Inferior parietal cortex (tissue), 1 donor: ENCODE results near the gene RFX2.
A peak's percentile ranks its signal among the peaks of the same experiment; 100 is the strongest.

Experiments used
- DNase-seq: peaks from one replicate; pipeline ENCODE4 v3.0.0-alpha.2; 2016; ENCODE audit errors: extremely low spot score

The RFX2 gene

DNA sequence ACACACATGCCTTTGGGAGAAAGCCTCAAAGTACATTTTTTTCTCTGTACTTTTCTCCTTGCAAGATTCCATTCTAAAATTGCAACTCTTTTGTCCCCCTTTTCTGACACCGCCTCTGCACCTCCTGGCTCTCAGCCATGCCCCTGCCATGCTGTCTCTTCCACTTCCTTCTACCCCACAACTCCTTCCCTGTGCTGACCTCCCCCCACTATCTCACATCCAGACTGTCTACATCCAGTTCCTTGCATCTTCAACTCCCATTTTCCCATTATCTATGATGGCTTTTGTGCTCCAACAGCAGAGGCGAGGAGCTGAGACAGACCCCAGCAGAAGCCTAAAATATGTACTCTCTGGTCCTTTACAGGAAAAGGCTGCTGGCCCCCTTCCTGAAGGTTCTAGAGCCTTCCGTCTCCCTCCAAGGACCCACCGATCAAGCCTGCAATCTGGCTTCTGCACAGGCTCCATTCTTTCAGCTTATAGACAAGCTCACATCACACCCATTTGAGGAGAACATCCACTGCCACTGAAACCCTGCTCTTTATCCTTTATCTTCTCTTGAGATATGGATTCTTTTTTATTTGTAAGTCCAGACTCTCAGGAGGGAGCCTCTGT lies 50.2 kb downstream of the RFX2 start:
- no peak for DNase-seq

DNA sequence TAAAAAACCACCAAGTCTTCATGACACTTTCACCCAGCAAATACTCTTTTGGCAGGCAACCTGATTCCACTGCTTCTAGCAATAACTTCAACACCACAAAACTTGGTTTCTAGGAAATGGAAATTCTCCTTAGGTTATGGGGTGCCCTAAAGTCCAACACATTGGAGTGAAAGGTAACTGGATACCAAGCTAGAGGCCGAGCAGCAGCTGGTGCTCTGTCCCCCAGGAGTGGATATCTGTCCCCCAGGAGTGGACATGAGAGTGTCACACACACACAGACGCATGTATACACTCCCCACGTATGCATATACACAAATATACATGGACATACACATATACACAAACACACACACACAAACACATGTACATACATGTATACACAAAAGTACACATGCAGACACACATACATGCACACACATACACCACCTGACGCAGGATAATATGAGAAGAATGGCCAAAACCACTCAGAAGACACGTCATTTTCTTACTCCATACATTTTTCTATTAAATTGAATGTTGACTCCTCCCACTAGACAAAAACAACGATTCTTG lies 50.8 kb downstream of the RFX2 start:
- DNase-seq, result no peak

DNA sequence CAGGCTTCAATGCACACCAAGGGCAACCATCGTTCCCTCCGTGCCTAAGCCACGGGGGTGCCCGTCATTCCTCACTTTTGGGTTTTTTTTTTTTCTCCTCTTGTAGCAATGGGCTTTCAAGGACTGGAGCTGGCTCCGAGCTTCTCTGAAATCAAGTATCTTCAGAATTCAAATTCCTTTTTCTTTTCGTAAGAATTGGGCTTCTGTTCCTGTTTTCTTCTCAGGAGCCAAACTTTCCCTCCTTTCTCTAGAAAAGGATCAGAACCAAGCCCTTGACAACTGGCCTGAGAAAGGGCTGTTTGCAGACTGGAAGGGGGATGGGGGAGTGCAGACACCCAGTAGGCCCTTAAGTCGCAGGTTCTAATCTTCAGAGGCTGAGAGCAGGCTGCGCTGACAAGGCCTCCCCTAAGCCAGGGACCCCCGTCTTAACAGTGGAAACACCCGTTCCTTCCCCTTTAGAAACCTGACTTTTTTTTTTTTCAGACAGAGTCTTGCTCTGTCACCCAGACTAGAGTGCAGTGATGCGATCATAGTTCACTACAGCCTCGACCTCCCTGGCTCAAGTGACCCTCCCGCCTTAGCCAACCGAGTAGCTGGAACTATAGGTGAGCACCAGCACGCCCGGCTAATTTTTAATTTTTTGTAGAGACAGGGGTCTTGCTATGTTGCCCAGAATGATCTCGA lies 51.6 kb downstream of the RFX2 start:
- DNase-seq, result no peak

DNA sequence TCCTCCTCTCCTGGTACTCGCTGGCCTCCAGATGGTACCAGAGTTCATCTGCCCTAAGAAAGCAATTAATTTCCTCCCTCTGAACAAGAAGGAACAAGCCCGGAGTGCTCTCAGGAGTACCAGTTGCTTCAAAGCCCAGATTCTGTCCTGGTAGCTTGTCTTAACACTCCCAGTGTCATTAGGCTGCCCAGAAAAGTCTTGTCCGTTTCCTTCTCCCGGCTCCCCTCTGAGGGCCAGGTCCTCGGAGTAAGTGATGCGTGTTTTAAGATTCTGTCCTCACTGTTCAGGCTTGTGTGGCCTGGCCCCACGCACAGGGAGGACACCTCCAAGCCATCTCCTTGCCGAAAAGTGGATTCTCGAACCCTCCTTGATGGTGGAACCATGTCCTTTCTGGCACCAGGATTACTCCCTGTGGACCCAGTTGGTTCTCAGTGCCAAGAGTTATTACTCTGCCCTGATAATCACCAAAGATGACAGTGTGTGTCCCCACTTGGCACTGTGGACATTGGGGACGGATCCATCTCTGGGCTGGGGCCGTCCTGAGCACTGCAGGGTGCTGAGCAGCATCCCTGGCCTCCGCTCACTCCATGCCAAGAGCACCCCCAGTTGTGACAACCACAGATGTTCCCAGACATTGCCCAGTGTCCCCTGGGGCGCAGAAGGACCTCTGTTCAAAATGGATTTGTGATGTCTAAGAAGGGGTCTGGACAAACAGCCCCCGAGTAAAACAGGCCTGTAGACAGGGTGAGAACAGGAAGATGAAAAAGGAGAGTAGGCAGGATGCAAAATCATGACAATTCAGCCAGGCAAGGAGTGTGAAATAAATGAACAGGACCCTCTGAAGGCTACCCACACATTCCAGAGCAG lies 52.4 kb downstream of the RFX2 start:
- DNase-seq, result no peak

GRCh38 chr19:6056801-6057650 lies 53.3 kb downstream of the RFX2 start:
- DNase-seq, result peak; percentile 53

GRCh38 chr19:6056282-6056741 lies 54.0 kb downstream of the RFX2 start:
- no peak for DNase-seq

DNA sequence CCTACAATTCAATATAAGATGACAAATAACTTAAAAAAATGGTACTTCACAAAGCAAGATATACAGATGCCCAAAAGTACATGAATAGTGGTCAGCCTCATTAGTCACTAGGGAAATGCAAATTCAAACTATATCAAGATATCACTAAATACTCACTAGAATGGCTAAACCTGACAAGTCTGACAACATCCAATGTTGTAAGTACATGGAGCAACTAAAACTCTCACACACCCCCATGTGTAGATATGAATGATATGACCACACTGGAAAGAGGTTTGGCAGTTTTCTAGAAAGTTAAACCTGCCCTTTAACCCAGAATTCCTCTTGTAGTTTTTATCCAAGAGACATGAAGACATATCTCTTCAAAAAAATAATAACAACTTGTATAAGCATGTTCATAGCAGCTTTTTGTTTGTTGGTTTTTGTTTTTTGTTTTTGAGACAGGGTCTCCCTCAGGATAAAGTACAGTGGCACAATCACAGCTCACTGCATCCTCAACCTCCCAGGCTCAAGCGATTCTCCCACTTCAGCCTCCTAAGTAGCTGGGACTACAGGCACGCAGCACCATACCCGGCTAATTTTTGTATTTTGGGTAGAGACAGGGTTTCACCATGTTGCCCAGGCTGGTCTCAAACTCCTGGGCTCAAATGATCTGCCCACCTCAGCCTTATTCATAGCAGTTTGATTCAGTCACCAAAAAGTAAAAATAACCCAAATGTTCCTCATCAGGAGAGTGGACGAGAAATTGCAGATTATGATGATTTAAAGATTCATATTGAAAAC lies 55.1 kb downstream of the RFX2 start:
- no peak for DNase-seq

- DNase-seq, result peak; percentile 89
Measured at GRCh38 chr19:6048793-6049405, 61.4 kb downstream of the RFX2 start.

DNA sequence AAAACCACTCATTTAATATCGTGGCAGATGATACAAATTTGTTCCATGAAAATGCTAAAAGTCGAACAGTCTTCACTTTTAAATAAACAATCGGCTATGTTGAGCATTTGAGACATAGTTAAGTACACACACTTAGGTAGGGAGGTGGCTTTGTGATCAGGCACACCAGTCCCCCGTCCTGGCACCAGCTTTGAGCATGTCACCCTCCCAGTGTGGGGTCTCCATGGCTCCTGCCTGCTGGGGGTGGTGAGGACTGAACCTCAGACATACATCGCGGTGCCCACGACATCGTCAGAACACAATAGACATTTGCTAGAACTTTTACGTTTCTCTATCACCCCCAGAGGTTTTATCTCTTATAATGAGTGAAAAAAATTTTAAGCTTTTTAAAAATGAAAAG lies 62.0 kb downstream of the RFX2 start:
- DNase-seq, result no peak

GRCh38 chr19:6047741-6048251 lies 62.5 kb downstream of the RFX2 start:
- DNase-seq, result no peak

DNA sequence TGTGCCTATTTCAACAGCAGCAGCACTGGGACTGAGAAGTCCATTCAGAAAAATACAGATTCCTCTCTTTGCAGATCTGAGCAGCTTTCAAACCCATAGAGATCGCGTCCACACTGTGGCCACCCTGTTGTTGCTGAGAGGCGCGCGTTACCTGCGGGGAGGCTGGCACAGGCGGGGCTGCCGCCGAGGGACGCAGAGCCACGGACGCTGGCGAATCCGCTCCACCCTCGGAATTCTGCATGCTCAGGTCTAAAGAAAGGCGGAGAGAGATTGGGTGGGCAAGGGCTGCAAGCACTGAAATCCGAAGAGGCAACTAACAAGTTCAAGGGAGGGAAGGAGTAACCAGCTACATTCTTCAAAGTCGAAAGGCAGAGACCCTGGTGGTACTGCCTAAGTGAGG lies 63.0 kb downstream of the RFX2 start:
- no peak for DNase-seq

DNA sequence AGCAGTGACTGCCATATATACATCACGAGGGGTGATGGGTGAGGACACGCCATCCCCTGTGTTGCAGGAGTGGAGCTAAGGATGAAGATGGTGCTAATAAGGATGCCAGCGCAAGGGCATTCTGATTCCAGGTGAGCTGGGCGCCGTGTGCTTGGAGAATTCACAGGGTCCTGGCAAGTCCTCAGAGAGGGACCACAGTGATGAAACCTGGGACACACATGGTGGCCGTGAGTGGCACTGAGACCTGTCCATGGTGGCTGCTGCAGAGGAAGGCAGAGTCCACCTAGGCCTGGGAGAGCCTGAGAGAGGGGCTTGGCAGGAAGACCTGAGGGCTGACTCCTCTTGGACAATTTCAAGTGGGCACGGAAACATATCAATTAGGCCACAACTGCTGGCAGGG lies 65.2 kb downstream of the RFX2 start:
- no peak for DNase-seq

- no peak for DNase-seq
Measured at GRCh38 chr19:6044056-6044805, 66.1 kb downstream of the RFX2 start.

GRCh38 chr19:6042776-6043726 lies 67.2 kb downstream of the RFX2 start:
- no peak for DNase-seq

GRCh38 chr19:6041991-6042481 lies 68.3 kb downstream of the RFX2 start:
- no peak for DNase-seq

DNA sequence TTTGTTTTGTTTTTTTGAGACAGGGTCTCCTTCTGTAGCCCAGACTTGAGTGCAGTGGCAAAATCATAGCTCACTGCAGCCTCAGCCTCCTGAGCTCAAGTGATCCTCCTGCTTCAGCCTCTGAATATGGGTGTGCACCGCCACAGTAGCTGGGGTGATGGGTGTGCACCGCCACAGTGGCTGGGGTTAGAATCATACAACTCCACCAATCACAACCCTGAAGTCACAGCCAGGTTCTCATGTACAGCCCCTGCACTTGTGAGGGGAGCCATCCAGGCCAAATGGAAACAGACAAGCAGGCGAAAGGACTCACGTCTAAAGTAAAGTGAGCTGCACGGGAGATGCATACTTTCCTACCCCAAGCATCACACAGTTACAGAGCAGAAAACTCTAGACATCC lies 69.2 kb downstream of the RFX2 start:
- DNase-seq, result no peak

GRCh38 chr19:6039566-6040225 lies 70.6 kb downstream of the RFX2 start:
- no peak for DNase-seq
